HG03521 (cell line): ENCODE results near the gene ARL4D.
A peak's percentile ranks its signal among the peaks of the same experiment; 100 is the strongest.
"Not testable (repeated sequence)": the region's sequence is repeated elsewhere in the genome, so short reads cannot be mapped to it uniquely, and the experiment has no call there.

Source experiments
- ATAC-seq: cut with Tn5 transposase; IDR thresholded peaks from one replicate; pipeline ENCODE4 v1.9.1; 2021; ENCODE audit warnings: mild to moderate bottlenecking, moderate library complexity; ENCODE audit not compliant: unreplicated experiment

The ARL4D gene, protein sequence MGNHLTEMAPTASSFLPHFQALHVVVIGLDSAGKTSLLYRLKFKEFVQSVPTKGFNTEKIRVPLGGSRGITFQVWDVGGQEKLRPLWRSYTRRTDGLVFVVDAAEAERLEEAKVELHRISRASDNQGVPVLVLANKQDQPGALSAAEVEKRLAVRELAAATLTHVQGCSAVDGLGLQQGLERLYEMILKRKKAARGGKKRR

GRCh38 chr17:43398724-43399595 lies at the start of gene ARL4D:
Gene ARL4D (plus strand): TSS chr17:43398993. CDS start chr17:43399733, 740 bp downstream.
- peak; percentile 46 for ATAC-seq

GRCh38 chr17:43349142-43349541 lies 49.7 kb upstream of the ARL4D start:
- no peak for ATAC-seq

- no peak for ATAC-seq
Observed at GRCh38 chr17:43350888-43351361, 47.9 kb upstream of the ARL4D start.

DNA sequence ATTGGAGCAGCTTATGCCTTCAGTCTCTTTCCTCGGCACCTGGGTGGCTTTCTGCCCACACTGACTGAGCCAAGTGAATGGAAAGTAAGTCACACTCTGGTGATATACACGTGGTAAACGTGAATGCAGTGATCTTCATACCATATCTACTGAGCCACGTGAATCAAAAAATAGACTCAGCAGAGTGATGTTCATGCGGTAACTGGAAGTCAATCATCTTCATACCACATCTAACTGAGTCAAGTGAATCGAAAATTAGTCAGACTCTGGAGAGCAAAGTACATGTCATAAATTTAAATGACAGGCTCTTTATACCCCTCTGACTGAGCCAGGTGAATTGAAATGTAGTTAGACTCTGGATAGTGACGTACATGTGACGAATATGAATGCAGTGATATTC lies 47.1 kb upstream of the ARL4D start:
- no peak for ATAC-seq

DNA sequence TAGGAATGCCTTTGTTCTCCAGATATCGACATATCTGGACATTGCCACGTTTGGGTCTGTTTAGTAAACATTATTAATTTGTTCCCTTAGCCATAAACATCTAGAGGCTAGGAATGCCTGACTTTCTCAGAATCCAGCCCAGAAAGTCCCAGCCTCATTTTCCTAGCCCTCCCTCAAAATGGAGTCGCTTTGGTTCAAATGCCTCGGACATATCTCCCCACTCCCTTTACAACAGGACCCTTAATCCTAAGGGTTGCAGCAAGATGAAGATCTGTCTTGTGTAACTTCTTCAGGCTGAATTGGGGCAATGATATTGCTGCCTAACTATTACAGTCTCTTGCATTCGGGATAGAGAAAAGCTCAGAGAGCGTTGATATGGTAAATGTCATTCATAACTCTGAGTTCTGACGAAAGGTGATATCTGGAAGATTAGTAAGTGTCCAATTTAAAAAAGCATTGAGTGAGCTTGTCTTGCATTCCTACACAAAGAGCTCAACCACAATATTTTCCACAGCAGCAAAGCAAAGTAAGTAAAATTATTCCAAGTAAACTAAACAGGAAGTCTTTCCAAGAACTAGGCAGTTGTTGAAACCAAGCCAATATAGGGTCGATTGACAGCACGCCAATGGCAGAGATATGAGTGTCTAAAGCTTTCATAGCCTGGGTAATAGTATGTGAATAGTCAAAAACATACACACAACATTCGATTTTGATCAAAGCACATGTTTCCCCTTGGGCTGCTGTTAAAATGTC lies 46.0 kb upstream of the ARL4D start:
- ATAC-seq, result no peak

DNA sequence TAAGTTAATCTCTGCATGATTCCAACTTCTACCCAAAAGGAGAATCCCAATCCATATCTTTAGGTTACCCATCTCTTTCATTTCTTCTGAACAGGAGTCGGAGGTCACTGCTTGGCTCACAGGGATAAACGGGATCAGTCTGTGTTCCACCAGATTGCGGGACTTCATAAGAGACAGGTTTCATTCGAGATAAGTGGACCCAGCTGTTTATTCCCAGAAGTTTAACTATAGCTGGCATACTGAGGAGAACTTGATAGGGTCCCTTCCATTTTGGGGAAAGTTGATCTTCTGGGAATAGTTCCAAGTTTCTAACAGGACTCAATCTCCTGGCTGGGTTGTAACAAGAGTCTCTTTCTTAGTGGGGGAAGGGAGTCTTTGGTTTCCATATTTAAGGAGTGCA lies 45.4 kb upstream of the ARL4D start:
- no peak for ATAC-seq

DNA sequence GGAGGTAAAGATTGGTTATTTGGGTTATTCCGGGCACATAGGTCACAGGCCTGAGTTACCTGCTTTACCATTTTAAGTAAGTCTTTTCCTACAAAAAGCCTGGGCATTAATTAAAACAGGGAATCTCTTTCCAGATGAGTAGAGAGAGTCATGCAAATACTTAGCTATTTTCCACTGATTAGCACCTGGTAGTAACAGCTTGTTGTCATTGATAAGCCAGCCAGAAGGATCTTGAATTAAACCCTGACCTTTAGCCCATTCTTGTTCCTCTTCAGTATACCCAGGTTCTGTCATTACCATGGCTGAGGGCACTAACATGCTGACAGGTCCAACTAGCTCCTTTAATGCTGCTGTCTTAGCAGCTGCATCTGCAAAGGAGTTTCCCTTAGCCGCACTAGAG lies 44.4 kb upstream of the ARL4D start:
- no peak for ATAC-seq

DNA sequence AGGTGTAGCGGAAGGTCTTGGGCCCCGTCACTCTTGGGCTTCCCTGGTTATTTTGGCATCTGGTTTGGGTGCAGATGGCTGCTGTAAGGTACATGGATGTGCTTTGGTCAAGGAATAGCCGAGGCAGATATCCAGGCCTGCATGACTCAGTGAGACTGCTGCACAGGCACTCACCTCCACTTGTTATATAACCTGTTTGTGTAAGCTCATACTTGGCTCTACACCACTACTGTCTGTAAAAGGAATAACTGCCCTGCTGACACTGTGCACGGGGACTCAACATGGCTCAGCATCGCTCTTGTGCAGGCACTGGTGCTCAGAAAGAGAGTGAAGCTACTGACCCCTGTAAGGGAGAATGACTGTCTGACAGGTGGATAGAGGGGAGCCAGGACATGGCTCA lies 42.3 kb upstream of the ARL4D start:
- no peak for ATAC-seq

DNA sequence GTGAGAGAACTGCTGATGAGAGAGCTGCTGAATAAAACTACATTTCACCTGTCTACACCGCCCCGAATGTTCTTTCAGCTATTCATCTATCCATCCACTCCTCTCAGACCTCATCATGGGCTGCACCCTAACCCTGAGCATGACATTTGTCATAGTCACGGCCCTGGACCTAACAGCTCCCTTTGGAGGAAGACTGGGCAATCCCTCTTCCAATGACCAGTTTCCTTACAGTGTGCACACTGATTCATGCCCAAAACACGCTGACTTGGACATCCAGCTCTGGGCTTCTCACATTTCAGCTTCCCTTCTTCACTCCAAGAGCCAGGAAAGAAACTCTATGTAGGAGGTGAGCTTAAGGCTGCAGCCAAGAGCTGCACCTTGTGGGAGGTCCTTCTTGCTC lies 41.8 kb upstream of the ARL4D start:
- ATAC-seq, result no peak

GRCh38 chr17:43359469-43360110 lies 39.2 kb upstream of the ARL4D start:
- ATAC-seq, result no peak

GRCh38 chr17:43360376-43360738 lies 38.4 kb upstream of the ARL4D start:
- ATAC-seq, result no peak

- ATAC-seq, result peak; percentile 73
Observed at GRCh38 chr17:43360739-43361505, 37.9 kb upstream of the ARL4D start.

DNA sequence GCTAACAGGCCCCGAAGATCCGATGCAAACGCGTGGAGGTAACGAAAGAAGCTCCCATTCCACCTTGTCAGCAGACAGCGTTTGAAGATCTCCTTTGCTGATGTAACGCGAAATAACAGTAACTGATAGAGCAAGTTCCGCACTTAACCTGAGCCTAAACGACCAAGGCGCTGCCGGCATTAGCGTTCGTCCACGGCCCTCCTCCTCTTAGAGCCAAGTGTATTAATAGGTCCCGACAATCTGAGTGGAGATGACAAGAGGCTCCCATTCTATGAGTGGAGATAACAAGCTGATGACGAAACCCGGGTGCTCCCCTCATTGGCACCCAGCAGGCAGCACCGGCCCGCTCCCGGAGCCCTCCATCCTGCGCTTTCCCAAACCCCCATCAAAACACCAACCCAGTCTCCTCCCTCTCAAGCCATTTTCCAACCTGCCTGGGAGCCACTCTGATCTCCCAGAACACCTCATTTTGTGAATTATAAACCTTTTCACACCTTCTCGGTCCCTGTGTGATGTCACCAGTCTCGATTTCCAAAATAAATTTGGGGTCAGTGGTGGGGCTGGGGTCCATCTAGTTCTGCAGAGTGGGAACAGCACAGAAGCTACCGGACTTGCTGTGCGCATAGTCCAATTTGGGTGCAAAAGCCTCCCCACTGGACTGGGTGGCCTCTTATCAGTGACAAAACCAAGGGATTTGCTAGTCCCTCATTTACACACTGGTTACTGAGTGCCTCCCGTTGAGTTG lies 35.4 kb upstream of the ARL4D start:
- no peak for ATAC-seq

GRCh38 chr17:43363926-43364285 lies 34.9 kb upstream of the ARL4D start:
- no peak for ATAC-seq

GRCh38 chr17:43365356-43365755 lies 33.4 kb upstream of the ARL4D start:
- no peak for ATAC-seq

DNA sequence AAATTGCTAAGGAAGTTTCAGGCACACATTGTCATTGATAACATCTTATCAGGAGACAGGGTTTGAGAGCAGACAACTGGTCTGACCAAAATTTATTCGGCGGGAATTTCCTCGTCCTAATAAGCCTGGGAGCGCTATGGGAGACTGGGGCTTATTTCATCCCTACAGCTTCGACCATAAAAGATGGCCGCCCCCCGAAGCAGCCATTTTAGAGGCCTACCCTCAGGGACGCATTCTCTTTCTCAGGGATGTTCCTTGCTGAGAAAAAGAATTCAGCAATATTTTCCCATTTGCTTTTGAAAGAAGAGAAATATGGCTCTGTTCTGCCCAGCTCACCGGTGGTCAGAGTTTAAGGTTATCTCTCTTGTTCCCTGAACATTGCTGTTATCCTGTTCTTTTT lies 32.9 kb upstream of the ARL4D start:
- not testable (repeated sequence) for ATAC-seq

GRCh38 chr17:43366891-43367736 lies 31.7 kb upstream of the ARL4D start:
- no peak for ATAC-seq

- peak; percentile 28 for ATAC-seq
Observed at GRCh38 chr17:43367737-43368242, 31.0 kb upstream of the ARL4D start.
